ENCODE results near the gene CCR6. TPM values are rescaled to one million over a fixed set of nuclear protein-coding genes. Genes with fewer than 3 reads are reported as not detected.
"Not testable (repeated sequence)": the region's sequence is repeated elsewhere in the genome, so short reads cannot be mapped to it uniquely, and the experiment has no call there.

Gene CCR6
- polyA plus RNA-seq, 1 donor: not detected

DNA sequence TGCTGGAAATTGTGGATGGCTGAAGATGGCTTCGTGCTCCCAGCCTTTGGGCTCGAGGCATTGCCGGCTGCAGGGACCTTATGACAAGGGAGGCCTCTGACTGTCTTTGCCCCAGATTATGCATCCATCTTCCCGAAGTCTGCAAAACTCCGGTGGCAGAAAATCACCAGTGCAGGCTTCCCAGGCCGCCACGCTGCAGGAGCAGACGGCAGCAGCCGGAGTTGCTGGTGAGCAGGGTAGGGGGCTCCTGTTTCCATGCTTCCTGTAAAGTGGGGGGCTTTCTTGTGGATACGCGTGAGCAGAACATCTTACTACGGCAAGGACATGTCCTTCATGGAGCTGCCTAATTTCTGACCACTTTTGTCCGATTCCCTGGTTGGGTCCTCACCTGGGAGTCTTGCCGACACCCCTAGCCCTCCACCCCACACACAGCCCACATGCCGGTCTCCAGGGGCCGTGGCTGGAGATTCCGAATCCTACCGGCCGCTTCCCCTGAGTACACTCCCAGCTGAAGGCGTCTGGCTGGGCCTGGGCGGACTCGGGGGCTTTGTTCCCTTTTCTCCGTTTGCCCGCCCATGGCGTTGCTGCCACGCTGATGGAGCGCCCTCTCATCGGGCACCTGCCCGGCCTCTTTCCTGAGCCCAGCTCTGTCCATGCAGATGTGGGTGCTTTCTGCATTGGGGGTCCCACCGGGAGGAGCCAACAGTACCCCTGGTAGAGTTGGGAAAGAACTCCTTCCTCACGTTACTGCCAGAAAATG lies 56.2 kb downstream of the CCR6 start:
- DNase-seq: not testable (repeated sequence)

DNA sequence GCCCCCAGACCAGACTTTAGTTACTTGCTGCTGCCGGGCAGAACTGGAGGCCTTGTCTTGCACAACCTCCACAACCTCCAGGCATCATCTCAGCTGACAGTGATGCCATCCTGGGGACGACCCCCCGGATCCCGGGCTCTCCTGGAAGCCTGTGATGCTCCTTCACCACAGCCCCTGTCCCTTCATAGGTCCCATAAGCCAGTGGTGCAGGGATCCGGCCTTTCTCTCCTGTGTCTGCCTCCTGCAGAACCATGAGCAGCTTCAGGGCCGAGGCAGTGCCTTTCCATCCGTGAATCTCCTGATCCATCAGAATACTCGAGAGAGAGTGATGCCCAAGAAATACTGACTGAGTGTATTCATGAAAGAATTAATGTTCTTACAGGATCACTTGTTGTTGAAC lies 57.2 kb downstream of the CCR6 start:
- DNase-seq: not testable (repeated sequence)

DNA sequence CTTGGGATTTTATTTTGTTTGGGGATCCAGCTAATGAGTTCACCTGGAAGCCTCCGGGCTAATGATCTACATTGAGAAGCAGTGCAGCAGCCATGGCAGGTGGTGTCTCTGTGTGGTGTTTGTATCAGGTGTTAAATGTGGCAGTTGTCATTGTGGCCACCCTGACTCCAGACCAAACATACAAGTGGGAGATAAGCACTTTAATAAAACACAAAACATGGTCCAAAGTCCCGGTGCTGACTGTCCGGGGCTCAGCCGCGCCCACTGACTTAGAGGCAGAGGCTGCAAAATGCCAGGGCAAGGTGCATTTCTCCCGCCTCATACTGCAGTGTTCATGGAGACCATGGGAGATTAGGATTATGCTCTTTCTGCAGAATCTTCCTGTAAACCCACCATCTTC lies 58.5 kb downstream of the CCR6 start:
- not testable (repeated sequence) for DNase-seq

DNA sequence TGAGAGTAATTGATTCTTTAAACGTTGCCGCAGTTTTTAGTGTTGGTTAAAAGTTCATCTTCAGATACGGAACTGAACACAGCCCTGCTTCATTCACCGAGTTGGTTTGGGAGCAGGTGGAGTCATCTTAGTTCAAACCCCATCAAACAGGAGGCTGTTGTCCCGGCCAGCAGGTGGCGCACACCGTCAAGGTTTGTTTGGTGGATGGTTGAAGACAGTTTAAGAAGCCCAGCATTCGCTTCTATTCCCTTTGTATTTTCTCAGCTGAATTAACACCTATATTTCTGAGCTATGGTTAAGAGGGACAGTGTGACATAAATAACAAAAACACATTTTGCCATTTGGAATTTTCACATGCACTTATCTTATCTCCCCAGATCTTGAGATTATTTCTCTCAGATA lies 60.0 kb downstream of the CCR6 start:
- DNase-seq: not testable (repeated sequence)

DNA sequence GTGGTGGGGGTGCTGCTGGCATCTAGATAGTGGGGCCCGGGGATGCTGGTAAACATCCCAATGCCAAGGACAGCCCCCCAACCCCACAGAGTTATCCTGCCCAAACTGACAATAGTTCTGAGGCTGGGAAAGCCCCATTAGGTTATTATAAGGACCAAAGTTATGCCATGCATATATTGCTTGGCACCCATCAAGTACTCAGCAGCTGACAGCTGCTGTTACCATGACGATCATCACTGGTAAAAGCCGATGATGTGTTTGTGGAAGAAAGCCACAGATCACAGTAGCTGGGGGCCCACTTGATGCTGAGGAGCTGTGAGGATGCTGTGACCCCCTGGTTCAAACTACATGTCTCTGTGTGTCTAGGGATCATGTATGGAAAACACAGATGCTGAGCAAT lies 62.2 kb downstream of the CCR6 start:
- not testable (repeated sequence) for DNase-seq

DNA sequence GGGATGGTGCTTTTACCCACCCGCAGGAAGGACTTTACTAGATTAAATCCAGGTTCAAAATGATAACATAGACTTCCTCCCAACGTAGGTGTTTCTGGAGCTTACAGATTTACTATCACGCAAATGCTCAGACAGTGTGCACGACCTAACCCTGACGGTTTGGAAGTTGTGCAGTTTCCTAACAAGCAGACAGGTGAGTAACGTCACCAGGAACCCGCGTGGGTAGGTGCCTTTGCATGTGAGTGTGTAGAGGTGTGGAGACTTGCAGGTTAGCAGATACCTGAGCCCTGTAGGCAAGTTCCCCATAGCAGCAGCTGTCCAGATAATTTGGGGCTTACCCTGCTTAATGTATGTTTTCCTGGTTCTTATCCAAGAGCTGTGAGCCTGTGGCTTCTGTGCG lies 64.4 kb downstream of the CCR6 start:
- not testable (repeated sequence) for DNase-seq

Other genes with a start within 250 kb of the CCR6 start
- 21.6 TPM for gene RNASET2, start 166.5 kb upstream of the CCR6 start, polyA plus RNA-seq (ENCODE audit: insufficient read length)
- 14.3 TPM for gene CEP43, start 123.7 kb upstream of the CCR6 start, polyA plus RNA-seq (ENCODE audit: insufficient read length)
- gene GPR31, start 34.9 kb downstream of the CCR6 start, polyA plus RNA-seq (ENCODE audit: insufficient read length): not detected
- gene UNC93A, start 168.2 kb downstream of the CCR6 start, polyA plus RNA-seq (ENCODE audit: insufficient read length): not detected
- gene TTLL2, start 202.0 kb downstream of the CCR6 start, polyA plus RNA-seq (ENCODE audit: insufficient read length): not detected